ENCODE measurements around the gene PARD6A. TPM values are rescaled to one million over a fixed set of nuclear protein-coding genes. Genes with fewer than 3 reads are reported as not detected.

PARD6A gene
- total RNA-seq, 1 experiment from 2014 or later: 5.6 TPM

DNA sequence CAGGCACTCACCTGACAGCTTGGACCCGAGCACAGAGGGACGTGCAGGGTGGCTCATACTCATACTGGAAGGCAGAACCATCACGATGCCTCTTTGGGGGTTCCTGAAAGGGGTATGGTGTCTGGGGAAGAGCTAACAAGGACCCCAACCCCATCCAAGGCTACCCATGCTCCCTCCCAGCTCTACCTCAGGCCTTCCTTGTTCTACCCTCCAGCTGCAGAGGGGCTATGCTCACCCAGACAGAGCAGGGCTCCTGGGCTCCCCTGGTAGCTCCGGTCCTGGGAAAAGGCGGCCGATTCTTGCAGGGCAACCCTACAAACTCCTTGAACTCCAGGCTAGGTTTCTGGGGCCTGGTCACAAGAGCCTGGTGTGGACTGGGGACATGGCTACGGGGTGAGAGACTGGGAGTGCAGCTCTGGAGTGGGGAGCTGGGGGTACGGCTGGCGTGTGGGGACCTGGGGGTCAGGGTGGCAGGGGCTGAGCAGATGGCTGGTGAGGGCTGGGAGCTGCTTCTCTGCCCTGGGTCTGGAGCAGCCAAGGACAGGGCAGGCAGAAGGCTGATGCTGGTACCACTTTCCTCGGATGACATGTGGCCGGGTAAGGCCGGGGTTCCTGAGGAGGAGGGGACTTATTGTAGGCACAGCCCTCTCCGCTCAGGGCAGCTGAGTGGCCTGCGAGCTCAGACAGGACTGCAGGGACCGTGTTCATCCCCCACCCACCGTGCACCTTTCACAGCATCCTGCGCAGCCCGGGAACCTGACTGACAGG lies 2.8 kb upstream of the PARD6A start:
- Histone ChIP-seq H3K27ac (ENCODE audit: low read depth, low read length) (no peak overlapping the region), H3K79me2 (ENCODE audit: insufficient read depth, low read length) (peaks cover 21% of the 10 kb centered on the region; the same call in 1 of the 2 replicates), H3K9me2 (ENCODE audit: insufficient read depth) (no peaks in the 10 kb centered on the region), H3K4me1 (ENCODE audit: control insufficient read depth in 1 of 2, insufficient read depth in 2 of 2, low read length in 2 of 2) (peaks cover 3 to 25% of the 10 kb centered on the region in 2 experiments; a peak in 3 of 4 replicates), H3K4me3 (replicated peaks in 1 of 2; ENCODE audit: low read depth in 1 of 2, low read length in 2 of 2) (no peak overlapping the region), H3K4me2 (ENCODE audit: low read length) (no peak overlapping the region), H3K9ac (ENCODE audit: low read length) (no peak overlapping the region), H3K9me3 (ENCODE audit: control insufficient read depth in 1 of 2, insufficient read depth in 1 of 2, low read depth in 1 of 2, low read length in 2 of 2) (no peaks in the 10 kb centered on the region), H3K36me3 (ENCODE audit: control insufficient read depth in 1 of 2, insufficient read depth in 2 of 2, low read length in 2 of 2) (peaks cover 0 to 6% of the 10 kb centered on the region in 2 experiments; a peak in 1 of 4 replicates), H2AFZ (ENCODE audit: low read depth, low read length, poor library complexity, severe bottlenecking) (no peak overlapping the region), H3K27me3 (ENCODE audit: insufficient read depth, low read length) (no peaks in the 10 kb centered on the region), H4K20me1 (ENCODE audit: insufficient read depth) (no peaks in the 10 kb centered on the region)
- ChIA-PET RAD21 (ENCODE audit: low non-redundant PET in 1 of 2, low total read pairs in 2 of 2, uncharacterized antibody in 2 of 2, unreplicated experiment in 2 of 2) (no interaction called here), CTCF (interaction anchor here (1.7 kb wide), 1 partner anchor 137 kb away, joined by 6 read pairs; no protein-coding TSS in a partner anchor), POLR2A (no interaction called here)
- BruUV-seq (replicated peaks): no TSS peak
- DNase-seq (ENCODE audit: low read depth, low spot score) (no peak), ATAC-seq (no peak)
- intact Hi-C loops (cut with micrococcal nuclease): no loop called here
- TF ChIP-seq RAD21 (IDR thresholded peaks at IDR 0.05; ENCODE audit: low read depth) (no peak), POLR2A (IDR thresholded peaks at IDR 0.05; ENCODE audit: borderline replicate concordance, extremely low read depth, insufficient read depth, insufficient read length) (no peak), CEBPB (IDR thresholded peaks at IDR 0.05; ENCODE audit: low read depth) (no peak), POLR2AphosphoS5 (IDR thresholded peaks at IDR 0.05; ENCODE audit: low read depth, low read length) (no peak), YY1 (IDR thresholded peaks at IDR 0.05; ENCODE audit: extremely low read depth, insufficient replicate concordance, low read depth, low read length) (no peak), JUND (IDR thresholded peaks at IDR 0.05) (no peak), EZH2 (IDR thresholded peaks at IDR 0.05) (no peak), EGR1 (IDR thresholded peaks at IDR 0.05; ENCODE audit: low read depth) (no peak), SIN3A (IDR thresholded peaks at IDR 0.05; ENCODE audit: low read depth) (no peak), EZH2phosphoT487 (IDR thresholded peaks at IDR 0.05; ENCODE audit: borderline replicate concordance) (no peak), CBX3 (IDR thresholded peaks at IDR 0.05; ENCODE audit: low read depth) (no peak), ZNF274 (IDR thresholded peaks at IDR 0.05; ENCODE audit: low read depth, low read length) (no peak)
- TF ChIP-seq, protein P1, sequence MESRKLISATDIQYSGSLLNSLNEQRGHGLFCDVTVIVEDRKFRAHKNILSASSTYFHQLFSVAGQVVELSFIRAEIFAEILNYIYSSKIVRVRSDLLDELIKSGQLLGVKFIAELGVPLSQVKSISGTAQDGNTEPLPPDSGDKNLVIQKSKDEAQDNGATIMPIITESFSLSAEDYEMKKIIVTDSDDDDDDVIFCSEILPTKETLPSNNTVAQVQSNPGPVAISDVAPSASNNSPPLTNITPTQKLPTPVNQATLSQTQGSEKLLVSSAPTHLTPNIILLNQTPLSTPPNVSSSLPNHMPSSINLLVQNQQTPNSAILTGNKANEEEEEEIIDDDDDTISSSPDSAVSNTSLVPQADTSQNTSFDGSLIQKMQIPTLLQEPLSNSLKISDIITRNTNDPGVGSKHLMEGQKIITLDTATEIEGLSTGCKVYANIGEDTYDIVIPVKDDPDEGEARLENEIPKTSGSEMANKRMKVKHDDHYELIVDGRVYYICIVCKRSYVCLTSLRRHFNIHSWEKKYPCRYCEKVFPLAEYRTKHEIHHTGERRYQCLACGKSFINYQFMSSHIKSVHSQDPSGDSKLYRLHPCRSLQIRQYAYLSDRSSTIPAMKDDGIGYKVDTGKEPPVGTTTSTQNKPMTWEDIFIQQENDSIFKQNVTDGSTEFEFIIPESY (IDR thresholded peaks at IDR 0.05; ENCODE audit: extremely low read depth, insufficient replicate concordance, low read length): no peak
- TF ChIP-seq, protein P2, sequence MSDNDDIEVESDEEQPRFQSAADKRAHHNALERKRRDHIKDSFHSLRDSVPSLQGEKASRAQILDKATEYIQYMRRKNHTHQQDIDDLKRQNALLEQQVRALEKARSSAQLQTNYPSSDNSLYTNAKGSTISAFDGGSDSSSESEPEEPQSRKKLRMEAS (IDR thresholded peaks at IDR 0.05): no peak

Measured in HCT116 (cell line).